ENCODE results near the gene GSTM3.
"Not testable (repeated sequence)": the region's sequence is repeated elsewhere in the genome, so short reads cannot be mapped to it uniquely, and the experiment has no call there.

DNA sequence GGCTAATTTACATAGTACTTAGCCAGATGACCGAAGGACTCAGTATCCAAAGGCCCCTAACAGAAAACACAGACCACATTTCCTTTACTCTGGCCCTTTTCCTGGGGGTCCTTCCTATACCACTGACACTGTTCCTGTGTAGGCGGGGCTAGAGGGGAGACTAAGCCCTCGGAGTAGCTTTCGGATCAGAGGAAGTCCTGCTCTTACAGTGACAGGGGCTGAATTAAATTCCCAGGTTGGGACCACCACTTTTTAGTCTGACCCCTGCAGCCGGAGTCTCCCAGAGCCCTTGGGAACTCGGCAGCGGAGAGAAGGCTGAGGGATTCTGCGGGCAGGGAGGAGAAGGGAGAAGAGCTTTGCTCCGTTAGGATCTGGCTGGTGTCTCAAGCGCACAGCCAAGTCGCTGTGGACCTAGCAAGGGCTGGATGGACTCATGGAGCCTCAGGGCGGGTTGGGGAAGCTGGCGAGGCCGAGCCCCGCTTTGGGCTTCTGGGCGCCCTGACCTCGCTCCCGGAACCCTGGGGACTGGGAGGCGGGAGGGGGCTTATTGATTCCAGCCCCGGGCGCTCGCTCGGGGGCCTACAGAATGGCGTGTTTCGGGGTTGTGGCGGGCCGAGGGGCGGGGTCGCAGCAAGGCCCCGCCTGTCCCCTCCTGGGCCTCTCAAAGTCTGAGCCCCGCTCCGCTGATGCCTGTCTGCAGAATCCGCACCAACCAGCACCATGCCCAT, 29.1 kb downstream of the GSTM3 start, which contains the start of gene GSTM5:
- TF ChIP-seq, protein P1, sequence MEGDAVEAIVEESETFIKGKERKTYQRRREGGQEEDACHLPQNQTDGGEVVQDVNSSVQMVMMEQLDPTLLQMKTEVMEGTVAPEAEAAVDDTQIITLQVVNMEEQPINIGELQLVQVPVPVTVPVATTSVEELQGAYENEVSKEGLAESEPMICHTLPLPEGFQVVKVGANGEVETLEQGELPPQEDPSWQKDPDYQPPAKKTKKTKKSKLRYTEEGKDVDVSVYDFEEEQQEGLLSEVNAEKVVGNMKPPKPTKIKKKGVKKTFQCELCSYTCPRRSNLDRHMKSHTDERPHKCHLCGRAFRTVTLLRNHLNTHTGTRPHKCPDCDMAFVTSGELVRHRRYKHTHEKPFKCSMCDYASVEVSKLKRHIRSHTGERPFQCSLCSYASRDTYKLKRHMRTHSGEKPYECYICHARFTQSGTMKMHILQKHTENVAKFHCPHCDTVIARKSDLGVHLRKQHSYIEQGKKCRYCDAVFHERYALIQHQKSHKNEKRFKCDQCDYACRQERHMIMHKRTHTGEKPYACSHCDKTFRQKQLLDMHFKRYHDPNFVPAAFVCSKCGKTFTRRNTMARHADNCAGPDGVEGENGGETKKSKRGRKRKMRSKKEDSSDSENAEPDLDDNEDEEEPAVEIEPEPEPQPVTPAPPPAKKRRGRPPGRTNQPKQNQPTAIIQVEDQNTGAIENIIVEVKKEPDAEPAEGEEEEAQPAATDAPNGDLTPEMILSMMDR (IDR thresholded peaks at IDR 0.05) = not testable (repeated sequence)
- not testable (repeated sequence) for TF ChIP-seq POLR2A (IDR thresholded peaks at IDR 0.05)
